B cell (primary cell): ENCODE results near the gene SLC7A11.

Source experiments
- CTCF ChIP-seq: fragments of 200-600 bp; IDR thresholded peaks from one replicate; pipeline ENCODE4 v1.8.0; 2022; ENCODE audit warnings: antibody characterized with exemption, mild to moderate bottlenecking
- EZH2 ChIP-seq: IDR thresholded peaks from 2 replicates; pipeline ENCODE4 v1.6.1; 2012; ENCODE audit warnings: borderline replicate concordance, low read depth, mild to moderate bottlenecking, moderate library complexity, low read length; ENCODE audit not compliant: insufficient read depth, poor library complexity, severe bottlenecking

GRCh38 chr4:138190452-138190858 is 51.7 kb downstream of the SLC7A11 start:
- TF ChIP-seq CTCF = no peak
- TF ChIP-seq EZH2 = no peak
